Forelimb muscle (tissue), 1 donor: Measurements from ENCODE around the gene SLC2A4RG. TPM values are rescaled to one million over a fixed set of nuclear protein-coding genes. Genes with fewer than 3 reads are reported as not detected.

Source experiments
- DNase-seq: peaks from one replicate; pipeline ENCODE4 v3.0.0-alpha.2; 2013; ENCODE audit warnings: low read depth
- polyA plus RNA-seq: library from polyadenylated mRNA; unstranded; fragments of 120-200 nt; gene quantifications from one replicate; pipeline ENCODE4 v1.2.1, GENCODE V29; 2013; ENCODE audit not compliant: insufficient read length

The SLC2A4RG gene
- polyA plus RNA-seq, 1 donor, result 148 TPM

GRCh38 chr20:63699466-63700198, 39.9 kb upstream of the SLC2A4RG start:
- DNase-seq, result no peak

GRCh38 chr20:63700199-63701050, 39.2 kb upstream of the SLC2A4RG start:
- no peak for DNase-seq

GRCh38 chr20:63701051-63701328, 38.6 kb upstream of the SLC2A4RG start:
- DNase-seq, result no peak

GRCh38 chr20:63701329-63702035, 38.1 kb upstream of the SLC2A4RG start:
- no peak for DNase-seq

- no peak for DNase-seq
Observed at GRCh38 chr20:63702036-63702665, 37.4 kb upstream of the SLC2A4RG start.

GRCh38 chr20:63702751-63703470, 36.7 kb upstream of the SLC2A4RG start:
- DNase-seq, result no peak

- no peak for DNase-seq
Observed at GRCh38 chr20:63703471-63703975, 36.1 kb upstream of the SLC2A4RG start.

- DNase-seq, result no peak
Observed at GRCh38 chr20:63703976-63704748, 35.4 kb upstream of the SLC2A4RG start.

GRCh38 chr20:63704749-63705117, 34.8 kb upstream of the SLC2A4RG start:
- no peak for DNase-seq

GRCh38 chr20:63705232-63706026, 34.1 kb upstream of the SLC2A4RG start:
- DNase-seq, result no peak

- DNase-seq, result no peak
Observed at GRCh38 chr20:63706027-63706695, 33.4 kb upstream of the SLC2A4RG start.

- DNase-seq, result no peak
Observed at GRCh38 chr20:63706852-63707557, 32.6 kb upstream of the SLC2A4RG start.

GRCh38 chr20:63707558-63708300, 31.8 kb upstream of the SLC2A4RG start, which contains the start of the genes ARFRP1 and ZGPAT:
ARFRP1 (minus strand) TSS chr20:63707976; CDS start chr20:63707091, 885 bp downstream.
ZGPAT (plus strand) TSS chr20:63708039; CDS start chr20:63708581, 542 bp downstream.
- DNase-seq, result peak; percentile 38

- no peak for DNase-seq
Observed at GRCh38 chr20:63708301-63709148, 31.1 kb upstream of the SLC2A4RG start.

- no peak for DNase-seq
Observed at GRCh38 chr20:63709149-63709527, 30.4 kb upstream of the SLC2A4RG start.

- DNase-seq, result no peak
Observed at GRCh38 chr20:63711085-63711645, 28.4 kb upstream of the SLC2A4RG start.
